ENCODE data around the gene SLC41A1.

The SLC41A1 gene

GRCh38 chr1:205777994-205778393 lies 35.0 kb downstream of the SLC41A1 start:
- Histone ChIP-seq H3K9me3 (no peaks in the 10 kb centered on the region), H3K4me3 (no peak overlapping the region), H3K4me1 (peaks cover 0 to 23% (median 12%) of the 10 kb centered on the region in 4 donors), H3K27me3 (no peaks in the 10 kb centered on the region), H3K27ac (no peak overlapping the region), H3K36me3 (no peaks in the 10 kb centered on the region)
- intact Hi-C loops (cut with DNase I; ENCODE audit: low total_unique reads), result no loop called here
- no peak for DNase-seq
- TF ChIP-seq CTCF (IDR thresholded peaks at IDR 0.05), result no peak

- intact Hi-C loops (cut with DNase I; ENCODE audit: low total_unique reads), result no loop called here
- no peak for DNase-seq
- Histone ChIP-seq H3K4me1 (peaks cover 0 to 18% (median 9%) of the 10 kb centered on the region in 4 donors), H3K27ac (peak overlapping the region; percentile 63 to 80), H3K4me3 (peak overlapping the region; percentile 71 to 79), H3K36me3 (no peaks in the 10 kb centered on the region), H3K9me3 (no peaks in the 10 kb centered on the region), H3K27me3 (no peaks in the 10 kb centered on the region)
- no peak for TF ChIP-seq CTCF (IDR thresholded peaks at IDR 0.05)
These were observed 37.3 kb downstream of the SLC41A1 start for GRCh38 chr1:205775717-205776056.

- Histone ChIP-seq H3K9me3 (no peaks in the 10 kb centered on the region), H3K27me3 (no peaks in the 10 kb centered on the region), H3K4me1 (peaks cover 0 to 18% (median 9%) of the 10 kb centered on the region in 4 donors), H3K27ac (peak within 1 kb of the TSS; percentile 63 to 80), H3K4me3 (peak within 1 kb of the TSS; percentile 71 to 79), H3K36me3 (no peaks in the 10 kb centered on the region)
- no peak for TF ChIP-seq CTCF (IDR thresholded peaks at IDR 0.05)
- intact Hi-C loops (cut with DNase I; ENCODE audit: low total_unique reads), result no loop called here
- DNase-seq, result peak; percentile 87 to 91
These were observed 37.8 kb downstream of the SLC41A1 start, which contains the start of gene RAB29 for GRCh38 chr1:205775015-205775716. TSS of gene RAB29 (minus strand) at chr1:205775482. CDS start at chr1:205774956, 526 bp downstream.

- Histone ChIP-seq H3K9me3 (no peaks in the 10 kb centered on the region), H3K36me3 (peaks cover 0 to 5% (median 0%) of the 10 kb centered on the region in 3 donors), H3K27me3 (no peaks in the 10 kb centered on the region), H3K27ac (peak overlapping the region; percentile 63 to 80), H3K4me1 (peaks cover 0 to 24% (median 9%) of the 10 kb centered on the region in 4 donors), H3K4me3 (peak overlapping the region; percentile 71 to 79)
- DNase-seq, result peak in 1 of 2 donors; percentile 72
- intact Hi-C loops (cut with DNase I; ENCODE audit: low total_unique reads), result no loop called here
- no peak for TF ChIP-seq CTCF (IDR thresholded peaks at IDR 0.05)
These were observed 38.6 kb downstream of the SLC41A1 start for GRCh38 chr1:205774198-205775014.

GRCh38 chr1:205772607-205773032 lies 40.4 kb downstream of the SLC41A1 start:
- Histone ChIP-seq H3K9me3 (no peaks in the 10 kb centered on the region), H3K27ac (no peak overlapping the region), H3K36me3 (peaks cover 0 to 11% (median 0%) of the 10 kb centered on the region in 3 donors), H3K4me1 (peaks cover 0 to 28% (median 9%) of the 10 kb centered on the region in 4 donors), H3K4me3 (no peak overlapping the region), H3K27me3 (no peaks in the 10 kb centered on the region)
- no peak for DNase-seq
- no peak for TF ChIP-seq CTCF (IDR thresholded peaks at IDR 0.05)
- intact Hi-C loops (cut with DNase I; ENCODE audit: low total_unique reads), result no loop called here

Measured in tibial artery (tissue), 4 donors.